Retina (tissue), 1 donor: ENCODE data around the gene ZNF772.

Source experiments
- DNase-seq: peaks from one replicate; pipeline ENCODE4 v3.0.0-alpha.2; 2016

The ZNF772 gene

GRCh38 chr19:57435062-57435978 lies 42.0 kb downstream of the ZNF772 start, which contains the start of gene ZNF749:
ZNF749 (plus strand) TSS chr19:57435325; CDS start chr19:57435579, 254 bp downstream.
- DNase-seq, result peak; percentile 98

- no peak for DNase-seq
These were observed 42.8 kb downstream of the ZNF772 start for GRCh38 chr19:57434386-57435061.

- DNase-seq, result no peak
These were observed 56.3 kb downstream of the ZNF772 start for GRCh38 chr19:57421037-57421436.

GRCh38 chr19:57419439-57419838 lies 57.9 kb downstream of the ZNF772 start:
- no peak for DNase-seq
